IgD-negative memory B cell (primary cell): ENCODE results near the gene REN. TPM values are rescaled to one million over a fixed set of nuclear protein-coding genes. Genes with fewer than 3 reads are reported as not detected.

Source experiments
- H3K27ac Mint-ChIP-seq, 3 donors: one replicate each; pipeline ENCODE4 v1.8.0; 2020 to 2022; ENCODE audit warnings: mild to moderate bottlenecking in 3 of 3, mixed read lengths in 3 of 3, moderate library complexity in 1 of 3
- H3K27me3 Mint-ChIP-seq: one replicate; pipeline ENCODE4 v1.8.0; 2021; ENCODE audit warnings: mixed read lengths
- H3K36me3 Mint-ChIP-seq: one replicate; pipeline ENCODE4 v1.8.0; 2020; ENCODE audit warnings: mild to moderate bottlenecking, mixed read lengths
- H3K4me1 Mint-ChIP-seq, 3 donors: one replicate each; pipeline ENCODE4 v1.8.0; 2020 to 2022; ENCODE audit warnings: mixed read lengths in 3 of 3, mild to moderate bottlenecking in 1 of 3
- H3K4me3 Mint-ChIP-seq, 4 donors: one replicate each; pipeline ENCODE4 v1.8.0; 2020 to 2022; ENCODE audit warnings: mild to moderate bottlenecking in 4 of 4, mixed read lengths in 4 of 4, moderate library complexity in 3 of 4
- H3K9me3 Mint-ChIP-seq, 3 donors: one replicate each; pipeline ENCODE4 v1.8.0; 2020 to 2021; ENCODE audit warnings: mixed read lengths in 3 of 3, mild to moderate bottlenecking in 1 of 3
- polyA plus RNA-seq: library from polyadenylated mRNA; unstranded; fragments of 300-500 nt; fragmentation: Illumina TruSeq; gene quantifications from one replicate; pipeline ENCODE4 v1.2.3, GENCODE V29; 2021

The REN gene
- polyA plus RNA-seq, 1 donor from 2014 or later = not detected

DNA sequence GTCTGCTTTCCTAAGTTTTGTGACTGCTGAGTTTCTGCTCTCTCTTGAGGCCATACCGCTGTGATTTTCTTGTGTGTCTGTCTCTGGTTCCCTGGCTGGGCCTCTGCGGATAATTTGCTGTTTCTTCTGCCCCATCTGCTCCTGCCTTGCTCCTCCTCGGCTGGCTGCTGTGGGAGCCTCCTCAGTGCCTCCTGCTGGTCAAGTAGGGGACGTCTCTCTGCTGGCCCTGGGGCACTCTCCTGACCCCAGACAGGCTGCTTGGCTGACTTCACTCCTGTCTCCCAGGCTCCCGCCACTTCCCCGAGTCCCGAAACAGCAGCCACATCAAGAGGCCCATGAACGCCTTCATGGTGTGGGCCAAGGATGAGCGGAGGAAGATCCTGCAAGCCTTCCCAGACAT is 42.8 kb downstream of the REN start:
- H3K27ac Mint-ChIP-seq = no peak overlapping the region
- H3K4me1 Mint-ChIP-seq = peaks cover 0 to 4% (median 1%) of the 10 kb centered on the region in 3 donors
- peaks cover 2% of the 10 kb centered on the region for H3K27me3 Mint-ChIP-seq
- no peaks in the 10 kb centered on the region for H3K36me3 Mint-ChIP-seq
- no peaks in the 10 kb centered on the region for H3K9me3 Mint-ChIP-seq
- no peak overlapping the region for H3K4me3 Mint-ChIP-seq

DNA sequence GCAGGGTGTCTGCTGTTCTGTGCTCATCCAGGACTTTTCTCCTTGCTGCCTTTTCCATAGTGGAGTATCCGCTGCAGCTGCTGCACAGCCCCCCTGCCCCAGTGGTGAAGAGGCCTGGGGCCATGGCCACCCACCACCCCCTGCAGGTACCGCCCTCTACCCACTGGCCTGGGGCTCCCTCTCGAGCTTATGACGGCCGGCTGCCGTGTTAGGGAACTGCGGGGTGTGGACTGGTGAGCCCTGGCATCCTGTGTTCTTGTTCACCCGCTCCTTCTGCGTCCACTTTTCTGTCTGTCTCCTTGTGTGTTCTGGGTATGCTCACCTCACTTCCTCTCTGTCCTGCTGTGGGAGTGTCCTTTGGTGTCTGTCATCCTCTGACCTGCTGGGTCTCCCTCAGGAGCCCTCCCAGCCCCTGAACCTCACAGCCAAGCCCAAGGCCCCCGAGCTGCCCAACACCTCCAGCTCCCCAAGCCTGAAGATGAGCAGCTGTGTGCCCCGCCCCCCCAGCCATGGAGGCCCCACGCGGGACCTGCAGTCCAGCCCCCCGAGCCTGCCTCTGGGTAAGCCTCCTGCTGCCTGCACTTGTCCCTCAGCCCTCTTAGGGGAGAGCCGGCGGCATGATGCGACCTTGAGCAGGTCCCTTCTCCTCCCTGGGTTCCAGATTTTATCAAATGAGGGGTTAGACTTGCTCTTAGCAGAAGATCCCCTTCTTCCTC is 44.1 kb downstream of the REN start:
- peaks cover 2% of the 10 kb centered on the region for H3K27me3 Mint-ChIP-seq
- H3K36me3 Mint-ChIP-seq = no peaks in the 10 kb centered on the region
- peaks cover 0 to 3% (median 0%) of the 10 kb centered on the region in 3 donors for H3K4me1 Mint-ChIP-seq
- H3K4me3 Mint-ChIP-seq = no peak overlapping the region
- peak overlapping the region in 1 of 3 donors; percentile 84 for H3K27ac Mint-ChIP-seq
- no peaks in the 10 kb centered on the region for H3K9me3 Mint-ChIP-seq

DNA sequence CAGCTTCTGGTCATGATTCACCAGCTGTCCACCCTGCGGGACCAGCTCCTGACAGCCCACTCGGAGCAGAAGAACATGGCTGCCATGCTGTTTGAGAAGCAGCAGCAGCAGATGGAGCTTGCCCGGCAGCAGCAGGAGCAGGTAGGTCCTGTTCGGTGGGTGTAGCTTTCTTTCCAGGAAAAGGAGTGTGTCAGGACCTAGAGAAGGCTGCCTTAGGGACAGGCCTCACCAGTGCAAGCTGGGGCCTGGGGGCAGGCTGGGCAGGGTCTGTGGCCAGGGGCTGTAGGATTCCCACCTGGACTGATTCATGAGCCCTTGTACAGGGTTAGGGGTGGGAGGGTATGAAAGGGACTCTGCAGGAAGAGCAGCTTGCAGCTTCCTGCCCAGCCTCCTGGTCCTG is 49.6 kb downstream of the REN start:
- H3K9me3 Mint-ChIP-seq = no peaks in the 10 kb centered on the region
- peaks cover 1% of the 10 kb centered on the region for H3K27me3 Mint-ChIP-seq
- no peak overlapping the region for H3K4me3 Mint-ChIP-seq
- H3K36me3 Mint-ChIP-seq = no peaks in the 10 kb centered on the region
- H3K27ac Mint-ChIP-seq = no peak overlapping the region
- peaks cover 0 to 3% (median 0%) of the 10 kb centered on the region in 3 donors for H3K4me1 Mint-ChIP-seq

DNA sequence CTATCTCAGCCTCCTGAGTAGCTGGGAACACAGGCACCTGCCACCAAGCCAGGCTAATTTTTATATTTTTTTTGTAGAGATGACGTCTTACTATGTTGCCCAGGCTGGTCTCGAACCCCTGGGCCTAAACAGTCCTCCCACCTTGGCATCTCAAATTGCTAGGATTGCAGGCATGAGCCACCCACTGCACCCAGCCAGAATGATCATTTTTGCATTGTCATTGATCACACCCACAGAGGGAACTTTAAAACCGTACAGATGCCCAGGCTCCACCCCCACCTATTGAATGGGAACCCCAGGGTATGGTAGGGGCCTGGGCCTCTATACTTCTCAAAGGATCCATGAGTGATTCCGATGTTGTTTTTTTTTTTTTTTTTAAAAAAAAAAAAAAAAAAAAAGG is 51.0 kb downstream of the REN start:
- H3K27ac Mint-ChIP-seq = no peak overlapping the region
- no peaks in the 10 kb centered on the region for H3K9me3 Mint-ChIP-seq
- peaks cover 0 to 3% (median 0%) of the 10 kb centered on the region in 3 donors for H3K4me1 Mint-ChIP-seq
- peaks cover 1% of the 10 kb centered on the region for H3K27me3 Mint-ChIP-seq
- no peak overlapping the region for H3K4me3 Mint-ChIP-seq
- no peaks in the 10 kb centered on the region for H3K36me3 Mint-ChIP-seq

DNA sequence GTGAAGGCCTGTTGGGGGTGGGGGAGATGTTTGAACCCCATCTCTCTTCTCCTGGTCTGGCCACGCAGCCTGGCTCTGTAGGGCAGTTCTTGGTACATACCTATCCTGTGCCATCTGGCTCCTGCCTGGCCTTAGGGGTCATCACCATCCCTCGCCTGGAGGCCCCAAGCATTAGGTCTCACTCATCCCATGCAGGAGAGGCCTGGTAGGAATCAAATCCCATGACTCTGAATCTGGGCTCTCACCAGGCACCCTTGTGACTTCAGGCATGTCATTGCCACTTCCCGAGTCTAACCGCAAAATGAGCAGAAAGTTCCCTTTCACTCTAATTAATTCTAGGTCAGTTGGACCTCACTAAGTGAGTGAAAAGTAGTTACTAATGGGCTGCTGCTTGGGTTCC is 51.5 kb downstream of the REN start:
- Mint-ChIP-seq H3K9me3 (no peaks in the 10 kb centered on the region), H3K4me1 (peaks cover 0 to 3% (median 0%) of the 10 kb centered on the region in 3 donors), H3K27me3 (peaks cover 1% of the 10 kb centered on the region), H3K4me3 (no peak overlapping the region), H3K27ac (no peak overlapping the region), H3K36me3 (no peaks in the 10 kb centered on the region)

DNA sequence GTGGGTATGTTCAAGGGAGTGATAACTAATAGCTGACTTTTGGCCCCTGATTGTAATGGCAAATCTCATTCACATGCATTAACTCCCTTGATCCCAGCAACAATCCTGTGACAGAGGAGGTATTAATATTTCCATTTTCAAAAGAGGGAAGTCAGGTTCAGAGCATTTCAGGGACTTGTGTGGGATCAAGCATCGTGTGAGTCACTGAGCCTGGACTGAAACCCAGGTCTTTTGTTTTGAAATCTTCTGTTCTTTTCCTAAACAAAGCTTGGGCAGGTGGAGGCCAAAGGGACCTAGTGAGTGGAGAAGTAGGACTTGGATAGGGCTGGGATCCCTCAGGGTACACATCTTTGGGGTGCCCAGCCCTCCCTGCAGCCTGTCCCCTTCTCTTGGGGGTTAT is 52.2 kb downstream of the REN start:
- no peaks in the 10 kb centered on the region for H3K36me3 Mint-ChIP-seq
- H3K27ac Mint-ChIP-seq = peak overlapping the region in 1 of 3 donors; percentile 59
- peaks cover 0 to 3% (median 0%) of the 10 kb centered on the region in 3 donors for H3K4me1 Mint-ChIP-seq
- H3K27me3 Mint-ChIP-seq = peaks cover 1% of the 10 kb centered on the region
- no peaks in the 10 kb centered on the region for H3K9me3 Mint-ChIP-seq
- H3K4me3 Mint-ChIP-seq = peak overlapping the region in 1 of 4 donors; percentile 10

DNA sequence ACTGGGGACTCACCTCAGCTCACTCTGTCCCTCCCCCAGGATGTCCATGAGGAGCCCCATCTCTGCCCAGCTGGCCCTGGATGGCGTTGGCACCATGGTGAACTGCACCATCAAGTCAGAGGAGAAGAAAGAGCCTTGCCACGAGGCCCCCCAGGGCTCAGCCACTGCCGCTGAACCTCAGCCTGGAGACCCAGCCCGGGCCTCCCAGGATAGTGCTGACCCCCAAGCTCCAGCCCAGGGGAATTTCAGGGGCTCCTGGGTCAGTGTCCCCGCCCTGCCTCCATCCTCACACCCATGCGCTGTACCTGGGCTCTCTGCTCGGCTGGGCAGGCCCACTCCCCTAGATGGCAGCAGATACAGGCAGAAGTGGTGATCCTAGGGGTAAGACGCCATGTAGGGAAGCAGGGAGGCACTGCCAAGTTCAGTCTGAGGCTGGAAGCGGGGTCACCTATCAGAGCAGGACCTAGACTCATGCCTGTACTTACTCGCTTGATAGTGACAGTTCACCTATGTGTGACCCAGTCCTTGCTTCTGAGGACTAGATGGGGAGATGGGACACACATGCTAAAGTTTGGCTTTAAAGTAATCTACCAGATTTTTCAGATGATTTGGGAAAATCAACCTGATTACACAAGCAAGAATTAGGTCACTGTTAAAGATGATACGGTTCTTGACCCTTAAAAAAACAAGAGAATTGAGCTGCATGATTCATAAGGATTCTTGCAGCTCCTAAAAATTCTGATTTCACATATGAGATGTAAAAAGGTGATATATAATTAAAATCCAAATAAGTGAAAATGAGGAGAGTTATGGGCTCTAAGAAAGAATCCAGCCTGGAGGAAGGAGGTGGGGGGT is 53.0 kb downstream of the REN start:
- peaks cover 0 to 3% (median 0%) of the 10 kb centered on the region in 3 donors for H3K4me1 Mint-ChIP-seq
- peak overlapping the region in 1 of 3 donors; percentile 18 for H3K27ac Mint-ChIP-seq
- peaks cover 1% of the 10 kb centered on the region for H3K27me3 Mint-ChIP-seq
- no peaks in the 10 kb centered on the region for H3K36me3 Mint-ChIP-seq
- no peak overlapping the region for H3K4me3 Mint-ChIP-seq
- no peaks in the 10 kb centered on the region for H3K9me3 Mint-ChIP-seq

DNA sequence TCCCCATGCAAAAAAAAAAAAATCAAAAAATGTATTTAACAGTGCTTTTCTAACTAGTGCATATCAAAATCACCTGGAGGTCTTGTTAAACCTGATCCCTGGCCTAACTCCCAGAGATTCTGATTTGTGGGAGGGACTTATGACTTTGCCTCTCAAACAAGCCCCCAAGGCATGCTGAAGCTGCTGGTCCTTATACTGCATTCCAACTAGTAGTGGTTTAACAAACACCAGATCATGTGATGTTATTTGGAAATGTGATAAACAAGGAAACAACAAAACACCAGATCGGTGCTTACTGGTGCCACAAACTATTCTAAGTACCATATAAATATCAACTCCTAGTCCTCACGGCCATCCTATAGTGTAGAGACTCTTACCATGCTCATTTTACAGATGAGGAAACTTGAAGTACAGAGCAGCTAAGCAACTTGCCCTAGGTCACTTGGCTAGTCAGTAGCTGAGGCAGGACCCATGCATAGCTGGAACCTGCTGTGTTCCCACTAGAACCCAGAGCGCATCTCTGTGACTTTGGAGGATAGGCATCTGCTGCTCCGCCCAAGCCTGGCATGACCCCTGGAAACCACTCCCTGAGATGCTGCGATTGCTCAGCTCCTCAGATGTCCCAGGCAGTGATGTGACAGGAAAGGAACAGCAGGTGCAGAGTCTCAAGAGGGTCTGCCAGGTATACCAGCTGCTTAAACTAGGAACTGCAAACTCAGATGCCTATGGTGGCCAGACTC is 55.1 kb downstream of the REN start:
- Mint-ChIP-seq H3K4me3 (no peak overlapping the region), H3K27me3 (no peaks in the 10 kb centered on the region), H3K27ac (no peak overlapping the region), H3K9me3 (no peaks in the 10 kb centered on the region), H3K4me1 (peaks cover 0 to 3% (median 0%) of the 10 kb centered on the region in 3 donors), H3K36me3 (no peaks in the 10 kb centered on the region)

DNA sequence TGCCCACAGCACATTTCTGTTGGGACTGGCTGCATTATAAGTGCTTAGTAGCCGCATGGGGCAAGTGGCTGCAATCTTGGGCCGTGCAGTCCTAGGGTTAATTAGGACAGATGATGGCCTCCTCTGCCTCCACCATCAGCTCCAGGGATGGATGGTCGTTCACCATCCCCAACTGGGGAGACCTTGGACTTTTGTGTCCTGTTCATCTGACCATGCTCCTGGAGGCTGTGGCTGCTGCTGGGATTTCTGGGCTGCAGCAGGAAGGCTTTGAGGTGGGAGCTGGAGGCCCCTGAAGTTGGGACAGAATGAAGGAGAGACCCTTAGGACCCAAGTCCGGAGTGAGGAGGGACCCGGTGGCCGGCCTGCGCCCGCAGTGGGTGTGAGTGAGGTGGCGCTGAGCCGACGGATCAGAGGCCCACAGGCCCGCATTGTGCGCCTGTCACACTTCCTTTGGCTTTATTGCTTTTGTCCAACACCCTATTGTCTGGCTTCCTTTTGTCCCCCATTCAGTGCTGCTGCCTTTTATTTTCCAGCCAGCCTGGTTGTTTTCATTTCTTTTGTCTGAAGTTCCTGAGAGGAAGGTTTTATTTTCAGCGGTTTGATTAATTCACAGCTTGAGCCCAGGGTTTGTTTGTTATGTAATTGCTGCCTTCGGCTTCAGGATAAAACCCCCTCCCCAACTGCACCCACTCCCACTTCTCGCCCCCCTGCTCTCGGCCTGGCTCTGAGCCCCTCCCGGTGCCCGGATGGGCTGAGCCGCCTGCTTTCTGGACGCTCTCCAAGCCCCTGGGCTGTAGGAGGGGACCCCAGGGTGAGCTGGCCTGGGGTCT is 57.6 kb downstream of the REN start:
- no peaks in the 10 kb centered on the region for H3K27me3 Mint-ChIP-seq
- H3K4me1 Mint-ChIP-seq = peaks cover 7 to 12% (median 9%) of the 10 kb centered on the region in 3 donors
- H3K27ac Mint-ChIP-seq = peak overlapping the region in 1 of 3 donors; percentile 44
- no peaks in the 10 kb centered on the region for H3K9me3 Mint-ChIP-seq
- H3K36me3 Mint-ChIP-seq = no peaks in the 10 kb centered on the region
- no peak overlapping the region for H3K4me3 Mint-ChIP-seq

DNA sequence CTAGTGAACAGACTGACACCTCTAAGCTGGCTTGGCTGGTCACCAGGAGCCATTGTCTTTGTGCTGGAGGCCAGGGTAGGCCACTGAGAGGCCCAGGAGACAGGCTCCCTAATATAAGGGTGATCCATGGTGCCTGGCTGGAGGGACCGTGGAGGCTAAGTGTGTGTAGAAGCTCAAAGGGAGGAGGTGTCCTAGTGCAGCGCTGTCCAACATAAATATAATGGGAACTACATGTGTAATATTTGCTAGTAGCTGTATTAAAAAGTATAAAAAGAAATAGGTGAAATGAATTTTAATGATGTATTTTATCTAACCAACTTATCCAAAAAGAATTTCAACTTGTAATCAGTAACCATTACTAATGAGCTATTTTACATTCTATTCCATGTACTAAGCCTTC is 58.2 kb downstream of the REN start:
- Mint-ChIP-seq H3K27me3 (no peaks in the 10 kb centered on the region), H3K4me3 (no peak overlapping the region), H3K9me3 (no peaks in the 10 kb centered on the region), H3K4me1 (peaks cover 8 to 18% (median 14%) of the 10 kb centered on the region in 3 donors), H3K36me3 (no peaks in the 10 kb centered on the region), H3K27ac (no peak overlapping the region)

DNA sequence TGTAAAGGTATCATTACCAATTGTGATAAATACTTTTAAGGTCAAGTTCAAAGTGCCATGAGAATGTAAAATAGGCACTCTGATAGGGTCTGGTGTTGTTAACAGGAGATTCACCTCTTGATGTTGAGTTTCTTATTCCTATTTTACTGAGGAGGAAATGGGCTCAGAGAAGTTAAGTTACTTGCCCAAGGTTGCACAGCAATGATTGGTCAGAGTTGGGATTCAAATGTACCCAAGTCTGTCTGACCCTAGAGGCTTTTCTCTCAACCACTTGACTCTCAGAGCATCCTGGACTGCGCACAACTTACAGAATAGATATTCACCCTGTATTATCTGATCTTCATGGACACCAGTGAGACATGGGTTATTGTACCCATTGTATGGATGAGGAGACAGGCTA is 59.3 kb downstream of the REN start:
- no peak overlapping the region for H3K27ac Mint-ChIP-seq
- H3K27me3 Mint-ChIP-seq = no peaks in the 10 kb centered on the region
- no peaks in the 10 kb centered on the region for H3K36me3 Mint-ChIP-seq
- no peaks in the 10 kb centered on the region for H3K9me3 Mint-ChIP-seq
- no peak overlapping the region for H3K4me3 Mint-ChIP-seq
- H3K4me1 Mint-ChIP-seq = peaks cover 15 to 27% (median 23%) of the 10 kb centered on the region in 3 donors

DNA sequence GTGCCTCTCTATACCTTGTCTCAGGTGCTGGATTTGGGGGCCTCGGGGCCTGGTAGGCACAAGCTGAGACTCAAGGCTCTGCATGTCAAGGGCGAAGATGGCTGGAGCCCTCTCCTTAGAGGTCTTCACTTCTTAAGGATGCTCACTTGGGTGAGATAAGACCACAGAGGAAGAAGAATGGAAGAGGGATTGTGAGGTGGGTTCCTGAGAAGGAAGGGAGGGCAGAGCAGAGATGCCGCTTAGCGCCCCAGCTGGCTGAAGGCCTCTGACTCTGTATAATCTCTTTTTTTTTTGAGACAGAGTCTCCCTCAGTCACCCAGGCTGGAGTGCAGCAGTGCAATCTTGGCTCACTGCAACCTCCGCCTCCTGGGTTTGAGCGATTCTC is 61.0 kb downstream of the REN start:
- Mint-ChIP-seq H3K9me3 (no peaks in the 10 kb centered on the region), H3K4me3 (peak overlapping the region in 1 of 4 donors; percentile 74)

More for the DNA sequence above, 61.0 kb downstream of the REN start:
- peak overlapping the region in 2 of 3 donors; percentile 18 to 20 for H3K27ac Mint-ChIP-seq
- peaks cover 3% of the 10 kb centered on the region for H3K27me3 Mint-ChIP-seq
- peaks cover 23 to 28% (median 24%) of the 10 kb centered on the region in 3 donors for H3K4me1 Mint-ChIP-seq
- H3K36me3 Mint-ChIP-seq = no peaks in the 10 kb centered on the region
